GM12878 (cell line): ENCODE results near the gene WRAP73. TPM values are rescaled to one million over a fixed set of nuclear protein-coding genes. Genes with fewer than 3 reads are reported as not detected.

ENCODE experiments used
- ATAC-seq: fragments of 200-7000 bp; cut with Tn5 transposase; 3 replicates; pipeline ENCODE4 v1.9.1; 2020; ENCODE audit warnings: mild to moderate bottlenecking, moderate library complexity
- BruUV-seq: library from RNA; stranded (reverse); fragments of 400-500 nt; replicated peaks from 2 replicates; lab custom pipeline; 2021; lab: Mats Ljungman, UMichigan
- CTCF ChIA-PET: fragments of 300-600 bp; sonication (Branson Sonifier 250); formaldehyde crosslinking; extraction: SDS; loops from one replicate; lab custom pipeline; 2021; ENCODE audit warnings: inconsistent platforms; lab: Yijun Ruan, JAX
- POLR2A ChIA-PET: fragments of 350-600 bp; formaldehyde crosslinking; extraction: SDS; loops from one replicate; lab custom pipeline; 2021; ENCODE audit warnings: inconsistent platforms; lab: Charles Lee
- RAD21 ChIA-PET: fragments of 300-600 bp; sonication (Branson Sonifier 250); formaldehyde crosslinking; loops from one replicate; lab custom pipeline; 2023; ENCODE audit warnings: antibody characterized with exemption; ENCODE audit not compliant: unreplicated experiment; lab: Charles Lee
- SMC1A ChIA-PET: fragments of 300-600 bp; sonication (Branson Sonifier 250); formaldehyde crosslinking; loops from one replicate; lab custom pipeline; 2023; ENCODE audit not compliant: unreplicated experiment, uncharacterized antibody; lab: Charles Lee
- DNase-seq: peaks from one replicate; pipeline ENCODE4 v3.0.0-alpha.2; 2011; ENCODE audit warnings: low read depth, low spot score
- FAIRE-seq: peaks from 3 replicates; lab custom pipeline; 2011; peaks lifted over from hg19 to GRCh38; lab: Jason Lieb, UNC
- H2AFZ ChIP-seq: 2 replicates; pipeline ENCODE4 v1.6.0; 2011; ENCODE audit warnings: low read depth, low read length, control low read depth; ENCODE audit not compliant: control insufficient read depth
- H3K27ac ChIP-seq: 2 replicates; pipeline ENCODE4 v1.5.1; 2011; ENCODE audit warnings: control low read depth; ENCODE audit not compliant: control insufficient read depth, insufficient read depth
- H3K27me3 ChIP-seq, 2 experiments: replicated peaks in 1 of 2; 2 replicates each; pipeline versions ENCODE4 v1.6.0 to v1.6.1; 2011; ENCODE audit warnings: low read length in 1 of 2; ENCODE audit not compliant: control insufficient read depth in 2 of 2, insufficient read depth in 2 of 2
- H3K36me3 ChIP-seq, 2 experiments: 2 replicates each; pipeline ENCODE4 v1.5.1; 2011; ENCODE audit warnings: low read length in 1 of 2; ENCODE audit not compliant: control insufficient read depth in 2 of 2, insufficient read depth in 2 of 2
- H3K4me1 ChIP-seq: 2 replicates; pipeline ENCODE4 v1.6.1; 2011; ENCODE audit warnings: mild to moderate bottlenecking, low read length, moderate library complexity, mixed read lengths; ENCODE audit not compliant: control insufficient read depth, insufficient read depth
- H3K4me2 ChIP-seq: 2 replicates; pipeline ENCODE4 v1.6.0; 2011; ENCODE audit warnings: control low read depth; ENCODE audit not compliant: control insufficient read depth, insufficient read depth
- H3K4me3 ChIP-seq: fragments of 200-600 bp; sonication (generic); 2 replicates; pipeline ENCODE4 v1.5.1; 2016
- H3K79me2 ChIP-seq: 2 replicates; pipeline ENCODE4 v1.6.0; 2011; ENCODE audit warnings: low read length; ENCODE audit not compliant: control insufficient read depth, insufficient read depth
- H3K9ac ChIP-seq: 2 replicates; pipeline ENCODE4 v1.8.0; 2011; ENCODE audit warnings: low read length, control low read depth, mixed read lengths; ENCODE audit not compliant: control insufficient read depth, insufficient read depth
- H3K9me3 ChIP-seq: replicated peaks from 3 replicates; pipeline ENCODE4 v1.5.1; 2011; ENCODE audit warnings: mild to moderate bottlenecking, low read length; ENCODE audit not compliant: control insufficient read depth, insufficient read depth
- H4K20me1 ChIP-seq: 2 replicates; pipeline ENCODE4 v1.6.0; 2011; ENCODE audit not compliant: control insufficient read depth, insufficient read depth
- ATF7 ChIP-seq: fragments of 450-650 bp; IDR thresholded peaks from 2 replicates; pipeline ENCODE4 v1.6.1; 2016; ENCODE audit warnings: low read depth, mild to moderate bottlenecking
- CREB1 ChIP-seq: IDR thresholded peaks from 2 replicates; pipeline ENCODE4 v1.6.1; 2012; ENCODE audit warnings: low read depth, mild to moderate bottlenecking, inconsistent platforms
- CREM ChIP-seq: IDR thresholded peaks from 2 replicates; pipeline ENCODE4 v1.6.1; 2014; ENCODE audit warnings: antibody characterized with exemption, low read depth
- FOXM1 ChIP-seq: IDR thresholded peaks from 2 replicates; pipeline ENCODE4 v1.6.1; 2012; ENCODE audit warnings: low read depth, mild to moderate bottlenecking, inconsistent platforms, low read length, moderate library complexity
- IKZF2 ChIP-seq, 2 experiments: fragments of 450-650 bp; IDR thresholded peaks; 2 replicates each; pipeline ENCODE4 v1.6.1; 2017; ENCODE audit warnings: mild to moderate bottlenecking in 2 of 2, moderate library complexity in 2 of 2
- JUNB ChIP-seq: IDR thresholded peaks from 2 replicates; pipeline ENCODE4 v1.6.1; 2016; ENCODE audit warnings: antibody characterized with exemption, mild to moderate bottlenecking
- NFIC ChIP-seq: IDR thresholded peaks from 2 replicates; pipeline ENCODE4 v1.6.1; 2012; ENCODE audit warnings: low read depth, mild to moderate bottlenecking, inconsistent platforms, low read length, moderate library complexity
- RUNX3 ChIP-seq: IDR thresholded peaks from 2 replicates; pipeline ENCODE4 v1.6.1; 2012; ENCODE audit warnings: low read length, inconsistent platforms
- SIN3A ChIP-seq: IDR thresholded peaks from 2 replicates; pipeline ENCODE4 v1.6.1; 2012; ENCODE audit warnings: low read depth, low read length, improper control_type of control experiment
- ZNF622 ChIP-seq: fragments of 450-650 bp; IDR thresholded peaks from 2 replicates; pipeline ENCODE4 v1.6.1; 2017; ENCODE audit warnings: mild to moderate bottlenecking, inconsistent platforms
- WGBS: methylation state at CpG from one replicate; pipeline ENCODE4 v1.1.6; 2016; ENCODE audit warnings: low lambda C conversion rate; ENCODE audit not compliant: insufficient replicate concordance, insufficient coverage; ENCODE audit errors: missing lambda C conversion rate; 5-methylcytosine and 5-hydroxymethylcytosine counted together
- in situ Hi-C: fragments of 300-500 bp; cut with MboI; formaldehyde crosslinking; loops from 9 replicates; pipeline ENCODE4 v1.14.3; 2018; ENCODE audit warnings: mixed read lengths
- intact Hi-C: fragments of 100-400 bp; cut with micrococcal nuclease; formaldehyde crosslinking; loops from one replicate; pipeline ENCODE4 v1.14.2; 2022; ENCODE audit not compliant: unreplicated experiment
- polyA plus RNA-seq, 11 experiments: library from polyadenylated mRNA; depleted of rRNA in 4 of 11; unstranded in 6 of 11; stranded (reverse) in 5 of 11; fragments of >200 nt; fragmentation: Nextera tagmentation in 4 of 11; fragmentation: Illumina TruSeq in 1 of 11; extraction: Ambion mirVana in 4 of 11; extraction: Trizol in 1 of 11; gene quantifications; 1 replicate in 1 of 11; 2 replicates in 10 of 11; pipeline versions ENCODE4 v1.2.1 to v1.2.3, GENCODE V29; 2011 to 2016; ENCODE audit warnings: inconsistent platforms in 2 of 11, missing spikeins in 2 of 11, low read depth in 1 of 11
- total RNA-seq, 4 experiments: library from RNA; depleted of rRNA in 3 of 4; stranded (reverse); fragments of >200 nt in 3 of 4; fragmentation: Illumina TruSeq in 1 of 4; extraction: Trizol in 1 of 4; gene quantifications; 2 replicates each; pipeline versions ENCODE4 v1.2.1 to v1.2.3, GENCODE V29; 2013 to 2021
- TF ChIP-seq, protein P1 (sequence below): IDR thresholded peaks from 2 replicates; pipeline ENCODE4 v1.6.1; 2012; ENCODE audit warnings: low read length, inconsistent platforms

The WRAP73 gene
- total and polyA plus RNA-seq, 10 of the 15 experiments (the other 5 are each of a cell fraction or from before 2014, with no cell fraction given) = 3.2 to 65.8 (median 48.0) TPM

DNA sequence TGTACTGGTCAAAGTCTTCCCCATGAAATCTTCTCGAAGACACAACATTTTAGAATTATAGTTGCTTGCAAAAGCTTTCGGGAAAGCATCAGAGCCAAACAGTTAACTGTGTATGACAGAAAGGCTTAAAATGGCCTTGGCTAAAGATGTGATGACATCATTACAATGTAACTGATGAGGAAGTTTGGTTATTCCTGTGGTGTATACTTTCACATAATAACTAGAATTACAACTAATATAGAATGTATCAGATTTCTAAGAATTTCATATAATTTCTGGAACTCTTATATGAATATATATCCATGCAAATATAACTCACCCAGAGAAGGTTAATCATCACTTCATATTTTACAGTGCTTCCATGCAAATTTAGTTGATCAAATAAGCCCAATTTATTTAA, 10.8 kb upstream of the WRAP73 start:
- BruUV-seq = no TSS peak
- SMC1A ChIA-PET = interaction anchor here (1.0 to 1.1 kb wide), 3 partner anchors 13 to 33 kb away, joined by 3 read pairs; no protein-coding TSS in a partner anchor
- CTCF ChIA-PET = interaction anchor here (0.7 to 0.9 kb wide), 2 partner anchors 12 to 64 kb away, joined by 3 read pairs; no protein-coding TSS in a partner anchor
- Histone ChIP-seq H4K20me1 (no peaks in the 10 kb centered on the region), H3K79me2 (peaks cover 86% of the 10 kb centered on the region), H3K4me1 (peaks cover 62% of the 10 kb centered on the region), H3K4me2 (peak overlapping the region; percentile 71; the same call in 1 of the 2 replicates), H2AFZ (no peak overlapping the region), H3K9me3 (no peaks in the 10 kb centered on the region), H3K27ac (peak overlapping the region; percentile 14), H3K27me3 (no peaks in the 10 kb centered on the region), H3K36me3 (peaks cover 0 to 2% of the 10 kb centered on the region in 2 experiments; a peak in 2 of 4 replicates), H3K4me3 (peak overlapping the region; percentile 32; the same call in 1 of the 2 replicates), H3K9ac (no peak overlapping the region)
- POLR2A ChIA-PET = no interaction called here
- DNase-seq (no peak), FAIRE-seq (no peak), ATAC-seq (no peak)
- RAD21 ChIA-PET = no interaction called here
- TF ChIP-seq ATF7 = peak; percentile 96
- TF ChIP-seq ZNF622 = no peak
- peak; percentile 68 for TF ChIP-seq CREM
- TF ChIP-seq, protein P1, sequence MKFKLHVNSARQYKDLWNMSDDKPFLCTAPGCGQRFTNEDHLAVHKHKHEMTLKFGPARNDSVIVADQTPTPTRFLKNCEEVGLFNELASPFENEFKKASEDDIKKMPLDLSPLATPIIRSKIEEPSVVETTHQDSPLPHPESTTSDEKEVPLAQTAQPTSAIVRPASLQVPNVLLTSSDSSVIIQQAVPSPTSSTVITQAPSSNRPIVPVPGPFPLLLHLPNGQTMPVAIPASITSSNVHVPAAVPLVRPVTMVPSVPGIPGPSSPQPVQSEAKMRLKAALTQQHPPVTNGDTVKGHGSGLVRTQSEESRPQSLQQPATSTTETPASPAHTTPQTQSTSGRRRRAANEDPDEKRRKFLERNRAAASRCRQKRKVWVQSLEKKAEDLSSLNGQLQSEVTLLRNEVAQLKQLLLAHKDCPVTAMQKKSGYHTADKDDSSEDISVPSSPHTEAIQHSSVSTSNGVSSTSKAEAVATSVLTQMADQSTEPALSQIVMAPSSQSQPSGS = peak; percentile 57; the same call in 1 of the 2 replicates
- peak; percentile 38 for TF ChIP-seq JUNB
- TF ChIP-seq NFIC = no peak
- peak; percentile 26; the same call in 1 of the 2 replicates for TF ChIP-seq FOXM1
- TF ChIP-seq CREB1 = peak; percentile 82
- TF ChIP-seq IKZF2 (IDR thresholded peaks at IDR 0.05) = 0 out of 4 replicates have a peak, but pooled peaks of 1 of the 2 experiments have one; percentile 12
- no peak for TF ChIP-seq SIN3A
- peak; percentile 61; the same call in 1 of the 2 replicates for TF ChIP-seq RUNX3
- in situ Hi-C loops = no loop called here
- intact Hi-C loops = no loop called here
- WGBS = 18% methylated on average over 2 of the region's 2 CpGs
